Ovary (tissue), 9 donors: Measurements from ENCODE around the gene UPF3A. TPM values are rescaled to one million over a fixed set of nuclear protein-coding genes. Genes with fewer than 3 reads are reported as not detected.
"Not testable (repeated sequence)": the region's sequence is repeated elsewhere in the genome, so short reads cannot be mapped to it uniquely, and the experiment has no call there.

Source experiments
- DNase-seq, 5 donors: peaks; one replicate each; pipeline ENCODE4 v3.0.0-alpha.2; 2019 to 2020
- H3K27ac ChIP-seq, 2 donors: fragments of 200-600 bp; one replicate each; pipeline versions ENCODE4 v1.5.1 to v1.8.0; 2019 to 2022
- H3K27me3 ChIP-seq: fragments of 200-600 bp; one replicate; pipeline ENCODE4 v1.8.0; 2022
- H3K36me3 ChIP-seq: fragments of 200-600 bp; sonication (generic); one replicate; pipeline ENCODE4 v1.5.1; 2019
- H3K4me1 ChIP-seq: one replicate; pipeline ENCODE4 v1.8.1; 2013; ENCODE audit warnings: mild to moderate bottlenecking, moderate library complexity; ENCODE audit not compliant: insufficient read depth
- H3K4me3 ChIP-seq: fragments of 200-600 bp; sonication (generic); one replicate; pipeline ENCODE4 v1.5.1; 2017
- H3K9me3 ChIP-seq, 2 donors: fragments of 200-600 bp in 1 of 2; sonication (generic) in 1 of 2; one replicate each; pipeline versions ENCODE4 v1.5.1 to v1.8.1; 2013 to 2019; ENCODE audit warnings: mild to moderate bottlenecking in 1 of 2, moderate library complexity in 1 of 2
- EP300 ChIP-seq: sonication (generic); formaldehyde crosslinking; IDR thresholded peaks from one replicate; pipeline ENCODE4 v1.6.1; 2017; ENCODE audit warnings: antibody characterized with exemption
- POLR2A ChIP-seq: fragments of 450-650 bp; IDR thresholded peaks from one replicate; pipeline ENCODE4 v1.6.1; 2017; ENCODE audit warnings: antibody characterized with exemption, mild to moderate bottlenecking, moderate library complexity
- WGBS, 3 donors: extraction: QIAGEN DNeasy Blood & Tissue Kit in 1 of 3; methylation state at CpG; one replicate each; pipeline versions ENCODE4 v1.1.5 to v1.1.7; 2013 to 2017; 5-methylcytosine and 5-hydroxymethylcytosine counted together
- intact Hi-C, 4 donors: fragments of 100-400 bp; cut with DNase I; formaldehyde crosslinking; loops; one replicate each; pipeline versions ENCODE4 v1.11.0 to v1.15.1; 2022 to 2023
- polyA plus RNA-seq, 2 donors: library from polyadenylated mRNA; stranded (reverse); fragments of 200-250 nt in 1 of 2; fragments of 350-450 nt in 1 of 2; fragmentation: Illumina TruSeq in 1 of 2; extraction: RNeasy Lipid Tissue Mini Kit (QIAGEN cat#74804) in 1 of 2; gene quantifications; one replicate each; pipeline ENCODE4 v1.2.3, GENCODE V29; 2013 to 2014
- total RNA-seq, 7 donors: library from RNA; depleted of rRNA in 2 of 7; stranded (reverse); fragments of >200 nt in 2 of 7; fragmentation: NEBNext Ultra II Directional in 3 of 7; extraction: Animal tissue kit (Norgen Biotek cat#: 25700) in 3 of 7; gene quantifications; one replicate each; pipeline versions ENCODE4 v1.1.0 to v1.2.4, GENCODE V29; 2016 to 2023
- TF ChIP-seq, protein P1 (sequence below), 3 donors: fragments of 450-650 bp in 2 of 3; fragments of 200-600 bp in 1 of 3; IDR thresholded peaks; one replicate each; pipeline versions ENCODE4 v1.5.1 to v1.8.0; 2016 to 2022; ENCODE audit warnings: antibody characterized with exemption in 3 of 3, mild to moderate bottlenecking in 1 of 3
- donor health status: DM: no; HTN: no; CAD: no; lungs with moderate emphysema.
- donor health status: DM: no; HTN: no; CAD: no.
- donor health status: Bipolar disorder and iron deficiency.
- donor health status: DM: yes; HTN: yes; CAD: no.
- donor health status: DM: no; HTN: no; CAD: no.
- donor health status: DM: yes; HTN: yes; CAD: no.

The UPF3A gene
- total and polyA plus RNA-seq, 9 donors: 29.2 to 54.8 (median 40.4) TPM

DNA sequence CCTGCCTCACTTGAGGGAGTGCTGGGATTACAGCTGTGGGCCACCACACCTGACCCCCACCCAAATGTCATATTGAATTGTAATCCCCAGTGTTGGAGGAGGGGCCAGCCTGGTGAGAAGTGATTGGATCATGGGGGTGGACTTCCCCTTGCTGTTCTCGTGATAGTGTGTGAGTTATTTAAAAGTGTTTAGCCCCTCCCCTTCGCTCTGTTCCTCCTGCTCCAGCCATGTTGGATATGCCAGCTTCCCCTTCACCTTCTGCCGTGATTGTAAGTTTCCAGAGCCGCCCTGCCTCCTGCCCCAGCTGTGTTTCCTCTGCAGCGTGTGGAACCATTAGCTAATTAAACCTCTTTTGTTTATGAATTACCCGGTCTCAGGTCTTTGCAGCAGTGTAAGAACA lies 46.6 kb downstream of the UPF3A start:
- H3K4me1 ChIP-seq: no peaks in the 10 kb centered on the region
- no peak for DNase-seq
- intact Hi-C loops: no loop called here
- no peaks in the 10 kb centered on the region for H3K27me3 ChIP-seq
- TF ChIP-seq EP300: no peak
- TF ChIP-seq POLR2A: no peak
- TF ChIP-seq, protein P1, sequence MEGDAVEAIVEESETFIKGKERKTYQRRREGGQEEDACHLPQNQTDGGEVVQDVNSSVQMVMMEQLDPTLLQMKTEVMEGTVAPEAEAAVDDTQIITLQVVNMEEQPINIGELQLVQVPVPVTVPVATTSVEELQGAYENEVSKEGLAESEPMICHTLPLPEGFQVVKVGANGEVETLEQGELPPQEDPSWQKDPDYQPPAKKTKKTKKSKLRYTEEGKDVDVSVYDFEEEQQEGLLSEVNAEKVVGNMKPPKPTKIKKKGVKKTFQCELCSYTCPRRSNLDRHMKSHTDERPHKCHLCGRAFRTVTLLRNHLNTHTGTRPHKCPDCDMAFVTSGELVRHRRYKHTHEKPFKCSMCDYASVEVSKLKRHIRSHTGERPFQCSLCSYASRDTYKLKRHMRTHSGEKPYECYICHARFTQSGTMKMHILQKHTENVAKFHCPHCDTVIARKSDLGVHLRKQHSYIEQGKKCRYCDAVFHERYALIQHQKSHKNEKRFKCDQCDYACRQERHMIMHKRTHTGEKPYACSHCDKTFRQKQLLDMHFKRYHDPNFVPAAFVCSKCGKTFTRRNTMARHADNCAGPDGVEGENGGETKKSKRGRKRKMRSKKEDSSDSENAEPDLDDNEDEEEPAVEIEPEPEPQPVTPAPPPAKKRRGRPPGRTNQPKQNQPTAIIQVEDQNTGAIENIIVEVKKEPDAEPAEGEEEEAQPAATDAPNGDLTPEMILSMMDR (IDR thresholded peaks at IDR 0.05): no peak
- 80 to 85% (median 85%) methylated on average over 6 of the region's 6 CpGs for WGBS, 3 donors
- no peaks in the 10 kb centered on the region for H3K36me3 ChIP-seq
- H3K9me3 ChIP-seq: no peaks in the 10 kb centered on the region
- no peak overlapping the region for H3K4me3 ChIP-seq
- no peak overlapping the region for H3K27ac ChIP-seq

DNA sequence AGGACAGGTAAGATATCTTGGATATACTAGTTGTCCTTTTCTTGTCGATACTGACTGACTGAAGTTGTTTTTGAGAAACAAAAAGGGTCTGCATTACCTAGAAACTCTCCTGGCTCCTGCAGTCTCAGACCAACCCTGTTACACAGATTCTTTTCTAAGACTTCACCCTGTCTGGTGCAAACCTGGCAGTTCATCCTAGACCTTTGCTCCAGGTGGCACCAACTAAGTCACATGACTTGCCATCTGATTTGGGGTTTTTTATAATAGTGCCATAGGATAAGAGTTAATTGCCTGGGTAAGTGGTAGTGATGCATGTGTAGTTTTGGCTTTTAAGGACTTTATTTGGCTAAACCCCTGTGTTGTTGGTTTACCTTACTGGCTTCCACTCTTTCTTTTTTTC lies 47.2 kb downstream of the UPF3A start:
- TF ChIP-seq POLR2A: no peak
- TF ChIP-seq, protein P1 (IDR thresholded peaks at IDR 0.05): no peak
- no peak for TF ChIP-seq EP300
- DNase-seq: no peak
- Histone ChIP-seq H3K4me3 (no peak overlapping the region), H3K27me3 (no peaks in the 10 kb centered on the region), H3K9me3 (no peaks in the 10 kb centered on the region), H3K36me3 (no peaks in the 10 kb centered on the region), H3K4me1 (no peaks in the 10 kb centered on the region), H3K27ac (no peak overlapping the region)
- 93 to 100% (median 98%) methylated on average over 1 of the region's 1 CpG for WGBS, 3 donors
- intact Hi-C loops: no loop called here

DNA sequence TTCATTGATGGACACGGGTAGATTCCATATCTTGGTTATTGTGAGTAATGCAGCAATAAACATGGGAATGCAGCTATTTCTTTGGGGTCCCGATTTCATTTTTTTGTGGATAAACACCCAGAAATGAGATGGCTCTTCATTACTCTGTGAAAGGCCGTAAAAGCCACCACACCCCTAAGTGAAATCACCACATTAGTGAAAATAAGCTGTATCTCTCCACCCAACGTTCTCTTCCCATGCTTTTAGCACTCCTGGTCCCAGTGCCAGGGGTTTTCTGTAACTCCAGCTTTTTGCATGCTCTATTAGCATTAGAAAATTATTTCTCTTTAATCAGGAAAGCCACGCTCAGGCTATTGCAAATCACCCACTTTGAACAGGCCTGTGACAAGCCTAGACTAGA lies 48.7 kb downstream of the UPF3A start:
- no peak for DNase-seq
- no peak overlapping the region for H3K27ac ChIP-seq
- H3K27me3 ChIP-seq: no peaks in the 10 kb centered on the region
- intact Hi-C loops: no loop called here
- H3K4me1 ChIP-seq: no peaks in the 10 kb centered on the region
- 78 to 82% (median 79%) methylated on average over 5 of the region's 5 CpGs for WGBS, 3 donors
- no peaks in the 10 kb centered on the region for H3K36me3 ChIP-seq
- no peak overlapping the region for H3K4me3 ChIP-seq
- TF ChIP-seq, protein P1 (IDR thresholded peaks at IDR 0.05): no peak
- TF ChIP-seq POLR2A: no peak
- no peak for TF ChIP-seq EP300
- no peaks in the 10 kb centered on the region for H3K9me3 ChIP-seq

DNA sequence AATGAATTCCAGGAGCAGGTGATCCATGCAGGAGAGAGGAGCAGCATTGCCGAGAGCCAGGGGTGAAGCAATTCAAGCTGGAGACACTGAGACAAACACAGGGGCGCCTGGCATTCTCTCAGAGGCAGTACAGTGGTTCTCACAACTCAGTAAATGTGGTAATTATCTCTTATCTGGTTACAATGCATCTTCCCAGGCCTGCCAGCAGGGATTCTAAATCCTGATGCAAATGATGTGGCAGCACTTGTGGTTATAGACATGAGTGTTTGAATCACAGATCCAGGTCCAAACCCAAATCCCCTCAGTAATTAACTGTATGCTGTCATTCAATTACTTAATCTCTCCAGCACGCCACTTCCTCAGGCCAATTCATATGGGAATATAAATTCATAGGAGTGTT lies 52.5 kb downstream of the UPF3A start:
- intact Hi-C loops, H3K27ac ChIP-seq, DNase-seq, H3K9me3 ChIP-seq, H3K4me3 ChIP-seq, H3K27me3 ChIP-seq, H3K4me1 ChIP-seq, H3K36me3 ChIP-seq: not testable (repeated sequence)
- 77 to 79% (median 77%) methylated on average over 3 of the region's 3 CpGs for WGBS, 3 donors

DNA sequence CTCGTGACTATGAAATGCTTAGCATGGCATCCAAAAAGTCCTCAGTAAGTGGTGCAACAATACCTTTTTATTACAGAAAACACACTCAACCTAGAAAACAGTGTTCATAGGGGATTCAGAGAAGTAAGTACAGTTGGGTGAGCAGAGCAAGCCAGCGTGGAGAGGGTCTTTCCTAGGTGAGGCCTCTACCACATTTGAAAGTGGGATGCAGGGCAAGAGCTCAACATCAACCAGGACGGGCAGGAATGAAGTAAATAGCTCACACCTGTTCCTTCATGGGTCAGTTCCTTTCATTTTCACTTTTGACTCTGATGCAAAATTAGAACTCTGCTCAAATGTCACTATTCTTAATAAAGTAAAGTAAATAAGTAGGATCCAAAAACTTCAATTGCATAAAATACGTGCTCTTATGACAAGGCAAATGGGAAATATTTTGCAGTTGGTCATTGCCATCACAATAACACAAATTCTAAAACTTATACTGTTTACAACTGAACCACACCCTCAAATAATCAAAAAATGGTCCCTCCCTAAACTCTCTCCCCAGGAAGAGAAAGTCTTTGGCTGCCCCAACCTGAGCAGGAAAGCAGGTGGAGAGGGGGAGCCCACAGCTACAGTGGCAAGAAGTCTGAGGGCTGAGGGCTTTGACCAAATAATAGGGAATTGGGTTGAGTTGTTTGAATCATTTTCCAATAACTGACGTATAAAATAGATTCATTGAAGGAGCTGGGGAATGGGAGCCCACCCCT lies 53.1 kb downstream of the UPF3A start:
- Histone ChIP-seq H3K4me1 (no peaks in the 10 kb centered on the region), H3K4me3 (no peak overlapping the region)
- WGBS, 3 donors: 59 to 72% (median 66%) methylated on average over 5 of the region's 5 CpGs

DNA sequence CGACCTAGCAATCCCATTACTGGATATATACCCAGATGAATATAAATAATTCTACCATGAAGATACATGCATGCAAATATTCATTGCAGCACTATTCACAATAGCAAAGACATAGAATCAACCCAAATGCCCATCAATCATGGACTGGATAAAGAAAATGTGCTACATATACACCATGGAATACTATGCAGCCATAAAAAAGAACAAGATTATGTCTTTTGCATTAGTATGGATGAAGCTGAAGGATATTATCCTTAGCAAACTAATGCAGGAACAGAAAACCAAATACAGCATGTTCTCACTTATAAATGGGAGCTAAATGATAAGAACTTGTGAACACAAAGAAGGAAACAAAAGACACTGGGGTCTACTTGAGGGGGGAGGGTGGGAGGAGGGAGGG lies 55.1 kb downstream of the UPF3A start:
- H3K4me3 ChIP-seq, H3K36me3 ChIP-seq, DNase-seq, H3K27me3 ChIP-seq, intact Hi-C loops, H3K27ac ChIP-seq, H3K9me3 ChIP-seq, H3K4me1 ChIP-seq: not testable (repeated sequence)
- 70 to 88% (median 78%) methylated on average over 1 of the region's 1 CpG for WGBS, 3 donors

More for the DNA sequence above, 53.1 kb downstream of the UPF3A start:
- Histone ChIP-seq H3K27me3 (no peaks in the 10 kb centered on the region), H3K27ac (no peak overlapping the region), H3K9me3 (no peaks in the 10 kb centered on the region), H3K36me3 (no peaks in the 10 kb centered on the region)
- DNase-seq: no peak
- TF ChIP-seq, protein P1 (IDR thresholded peaks at IDR 0.05): no peak
- TF ChIP-seq EP300 (no peak), POLR2A (no peak)
- intact Hi-C loops: no loop called here
